B cell (primary cell): ENCODE measurements around the gene SCN4B. TPM values are rescaled to one million over a fixed set of nuclear protein-coding genes. Genes with fewer than 3 reads are reported as not detected.
A peak's percentile ranks its signal among the peaks of the same experiment; 100 is the strongest.

Experiments used
- ATAC-seq: fragments of 200-7000 bp; cut with Tn5 transposase; one replicate; pipeline ENCODE4 v1.10.0; 2021; ENCODE audit warnings: low read depth, mild to moderate bottlenecking, moderate number of reproducible peaks, moderate library complexity
- CTCF ChIA-PET: fragments of 350-600 bp; sonication (Branson Sonifier 250); formaldehyde crosslinking; loops from one replicate; lab custom pipeline; 2021; ENCODE audit warnings: antibody characterized with exemption, inconsistent platforms; lab: Charles Lee
- POLR2A ChIA-PET: fragments of 350-600 bp; sonication (Branson Sonifier 250); formaldehyde crosslinking; loops from one replicate; lab custom pipeline; 2021; ENCODE audit warnings: antibody characterized with exemption; lab: Charles Lee
- DNase-seq: peaks from one replicate; pipeline ENCODE4 v3.0.0; 2013
- H2AFZ ChIP-seq: 2 replicates; pipeline ENCODE4 v1.6.1; 2012; ENCODE audit warnings: mild to moderate bottlenecking, low read depth, low read length; ENCODE audit not compliant: insufficient read depth, poor library complexity, severe bottlenecking
- H3K27ac ChIP-seq, 2 donors: 1 replicate in 1 of 2; 2 replicates in 1 of 2; pipeline ENCODE4 v1.5.1; 2012 to 2013; ENCODE audit warnings: low read length in 2 of 2, mild to moderate bottlenecking in 2 of 2, moderate library complexity in 1 of 2
- H3K27me3 ChIP-seq, 4 experiments: fragments of 200-600 bp in 1 of 4; sonication (generic) in 1 of 4; replicated peaks in 1 of 4; 1 replicate in 2 of 4; 2 replicates in 2 of 4; pipeline versions ENCODE4 v1.6.1 to v1.7.0; 2013 to 2016; ENCODE audit warnings: low read length in 3 of 4, mild to moderate bottlenecking in 2 of 4, mixed read lengths in 1 of 4, moderate library complexity in 1 of 4; ENCODE audit not compliant: insufficient read depth in 4 of 4, control insufficient read depth in 3 of 4; ENCODE audit errors: control extremely low read depth in 1 of 4
- H3K36me3 ChIP-seq, 2 experiments: replicated peaks in 1 of 2; 1 replicate in 1 of 2; 2 replicates in 1 of 2; pipeline versions ENCODE4 v1.6.1 to v1.7.1; 2013; ENCODE audit warnings: low read length in 1 of 2; ENCODE audit not compliant: insufficient read depth in 2 of 2, control insufficient read depth in 1 of 2; ENCODE audit errors: control extremely low read depth in 1 of 2, extremely low read depth in 1 of 2
- H3K4me1 ChIP-seq, 2 donors: fragments of 200-600 bp in 1 of 2; sonication (generic) in 1 of 2; 1 replicate in 1 of 2; 2 replicates in 1 of 2; pipeline versions ENCODE4 v1.5.1 to v1.6.1; 2013 to 2017; ENCODE audit warnings: low read length in 2 of 2; ENCODE audit not compliant: control insufficient read depth in 2 of 2, insufficient read depth in 2 of 2
- H3K4me2 ChIP-seq: replicated peaks from 2 replicates; pipeline ENCODE3; 2012; ENCODE audit warnings: mild to moderate bottlenecking, low read depth, low read length; ENCODE audit not compliant: poor library complexity, severe bottlenecking
- H3K4me3 ChIP-seq, 5 experiments: fragments of 200-600 bp in 1 of 5; sonication (generic) in 1 of 5; 1 replicate in 3 of 5; 2 replicates in 2 of 5; pipeline versions ENCODE4 v1.5.1 to v1.7.0; 2011 to 2016; ENCODE audit warnings: low read length in 4 of 5, mild to moderate bottlenecking in 4 of 5, low read depth in 2 of 5, control low read depth in 1 of 5, moderate library complexity in 1 of 5; ENCODE audit not compliant: insufficient read depth in 1 of 5; ENCODE audit errors: control extremely low read depth in 1 of 5, extremely low read depth in 1 of 5
- H3K79me2 ChIP-seq: fragments of 200-600 bp; sonication (generic); one replicate; pipeline ENCODE4 v1.6.0; 2016; ENCODE audit warnings: low read length; ENCODE audit not compliant: control insufficient read depth, insufficient read depth
- H3K9ac ChIP-seq: fragments of 200-600 bp; sonication (generic); 2 replicates; pipeline ENCODE4 v1.6.1; 2017; ENCODE audit warnings: mild to moderate bottlenecking, low read length, moderate library complexity
- H3K9me3 ChIP-seq, 3 donors: one replicate each; pipeline versions ENCODE4 v1.6.1 to v1.7.1; 2013; ENCODE audit warnings: low read length in 2 of 3; ENCODE audit not compliant: control insufficient read depth in 2 of 3, insufficient read depth in 1 of 3; ENCODE audit errors: control extremely low read depth in 1 of 3
- H4K20me1 ChIP-seq: 2 replicates; pipeline ENCODE4 v1.6.0; 2012; ENCODE audit warnings: mild to moderate bottlenecking, low read length; ENCODE audit not compliant: insufficient read depth, control insufficient read depth, poor library complexity, severe bottlenecking
- H3K27ac Mint-ChIP-seq: one replicate; pipeline ENCODE4 v1.8.0; 2021; ENCODE audit warnings: mixed read lengths
- H3K27me3 Mint-ChIP-seq: one replicate; pipeline ENCODE4 v1.8.0; 2021; ENCODE audit warnings: mixed read lengths
- H3K4me1 Mint-ChIP-seq: one replicate; pipeline ENCODE4 v1.8.0; 2021; ENCODE audit warnings: mixed read lengths
- H3K4me3 Mint-ChIP-seq: one replicate; pipeline ENCODE4 v1.8.0; 2021; ENCODE audit warnings: mixed read lengths
- H3K9me3 Mint-ChIP-seq: one replicate; pipeline ENCODE4 v1.8.0; 2022; ENCODE audit warnings: mixed read lengths; ENCODE audit not compliant: insufficient read depth
- CTCF ChIP-seq: fragments of 200-600 bp; IDR thresholded peaks from one replicate; pipeline ENCODE4 v1.8.0; 2022; ENCODE audit warnings: antibody characterized with exemption, mild to moderate bottlenecking
- EZH2 ChIP-seq: IDR thresholded peaks from 2 replicates; pipeline ENCODE4 v1.6.1; 2012; ENCODE audit warnings: borderline replicate concordance, low read depth, mild to moderate bottlenecking, moderate library complexity, low read length; ENCODE audit not compliant: insufficient read depth, poor library complexity, severe bottlenecking
- WGBS: methylation state at CpG from one replicate; pipeline ENCODE4 v1.1.5; 2013; ENCODE audit warnings: missing lambda C conversion rate; ENCODE audit not compliant: insufficient coverage; 5-methylcytosine and 5-hydroxymethylcytosine counted together
- intact Hi-C: fragments of 100-400 bp; cut with micrococcal nuclease; formaldehyde crosslinking; loops from one replicate; pipeline ENCODE4 v1.10.0; 2022
- polyA plus RNA-seq: library from polyadenylated mRNA; depleted of rRNA; stranded (reverse); fragments of >200 nt; gene quantifications from 2 replicates; pipeline ENCODE4 v1.2.3, GENCODE V29; 2012
- total RNA-seq, 2 donors: library from RNA; stranded (reverse); fragments of 120-200 nt in 1 of 2; gene quantifications; 1 replicate in 1 of 2; 2 replicates in 1 of 2; pipeline versions ENCODE4 v1.2.3 to v1.2.4, GENCODE V29; 2013 to 2022

SCN4B gene
- total and polyA plus RNA-seq, 2 donors (not counting 1 experiment from before 2014, with no cell fraction given), result not detected

GRCh38 chr11:118145285-118146227, 7.1 kb downstream of the SCN4B start:
- Histone ChIP-seq H2AFZ (peak overlapping the region; percentile 94), H4K20me1 (no peaks in the 10 kb centered on the region), H3K79me2 (no peaks in the 10 kb centered on the region), H3K9ac (peak overlapping the region; percentile 75), H3K4me2 (peak overlapping the region; percentile 96), H3K4me3 (peak overlapping the region; percentile 15 to 76 (median 61)), H3K9me3 (no peaks in the 10 kb centered on the region), H3K36me3 (no peaks in the 10 kb centered on the region), H3K27ac (no peak overlapping the region), H3K4me1 (peaks cover 0 to 6% of the 10 kb centered on the region in 2 donors), H3K27me3 (peaks cover 0 to 70% (median 25%) of the 10 kb centered on the region in 4 experiments)
- intact Hi-C loops, result loop anchor here (1.0 to 2.0 kb wide), 6 partner anchors 26 to 514 kb away; no protein-coding TSS in a partner anchor
- TF ChIP-seq CTCF (peak; percentile 83), EZH2 (no peak)
- CTCF ChIA-PET, result interaction anchor here (0.8 to 8.7 kb wide), 6 partner anchors 10 to 343 kb away, joined by 3 to 96 read pairs (median 5); no protein-coding TSS in a partner anchor
- POLR2A ChIA-PET, result no interaction called here
- no peaks in the 10 kb centered on the region for H3K9me3 Mint-ChIP-seq
- WGBS, result 2% methylated on average over 75 of the region's 78 CpGs
- peaks cover 7% of the 10 kb centered on the region for H3K4me1 Mint-ChIP-seq
- DNase-seq (peak; percentile 85), ATAC-seq (peak; percentile 98)
- H3K27me3 Mint-ChIP-seq, result peaks cover 77% of the 10 kb centered on the region
- H3K27ac Mint-ChIP-seq, result no peak overlapping the region
- H3K4me3 Mint-ChIP-seq, result peak overlapping the region; percentile 87
